GM21390 (cell line): ENCODE results near the gene MARCKSL1.
"Not testable (repeated sequence)": the region's sequence is repeated elsewhere in the genome, so short reads cannot be mapped to it uniquely, and the experiment has no call there.

Source experiments
- ATAC-seq: cut with Tn5 transposase; IDR thresholded peaks from one replicate; pipeline ENCODE4 v1.9.1; 2021; ENCODE audit not compliant: unreplicated experiment

Gene MARCKSL1

DNA sequence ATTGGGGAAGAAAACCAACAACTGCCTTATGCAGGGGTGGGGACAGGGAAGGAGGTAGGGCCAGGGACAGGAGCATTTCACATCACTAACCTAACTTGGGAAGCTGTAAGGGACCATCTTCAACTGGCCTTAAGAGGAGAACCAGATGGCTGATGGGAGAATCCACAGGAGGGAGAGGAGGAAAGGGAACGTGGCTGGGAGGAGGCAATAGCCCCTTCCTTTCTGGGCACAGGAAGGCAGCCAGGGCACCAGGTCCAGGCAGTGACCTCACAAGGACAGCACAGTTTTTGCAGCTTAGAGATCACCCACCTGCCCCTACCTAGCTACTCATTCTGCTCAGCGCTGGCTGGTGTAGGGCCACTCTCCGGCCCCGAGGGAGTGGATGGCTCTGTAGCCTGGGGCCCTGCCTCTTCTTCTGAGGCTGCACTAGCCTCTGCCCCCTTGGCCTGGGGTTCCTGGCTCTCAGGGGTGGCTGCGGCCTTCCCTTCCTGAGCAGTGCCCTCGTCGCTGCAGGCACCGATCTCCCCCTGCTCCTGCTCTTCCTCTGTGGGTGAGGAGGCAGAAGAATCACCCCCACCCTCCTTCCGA lies 1.7 kb downstream of the MARCKSL1 start:
- no peak for ATAC-seq

DNA sequence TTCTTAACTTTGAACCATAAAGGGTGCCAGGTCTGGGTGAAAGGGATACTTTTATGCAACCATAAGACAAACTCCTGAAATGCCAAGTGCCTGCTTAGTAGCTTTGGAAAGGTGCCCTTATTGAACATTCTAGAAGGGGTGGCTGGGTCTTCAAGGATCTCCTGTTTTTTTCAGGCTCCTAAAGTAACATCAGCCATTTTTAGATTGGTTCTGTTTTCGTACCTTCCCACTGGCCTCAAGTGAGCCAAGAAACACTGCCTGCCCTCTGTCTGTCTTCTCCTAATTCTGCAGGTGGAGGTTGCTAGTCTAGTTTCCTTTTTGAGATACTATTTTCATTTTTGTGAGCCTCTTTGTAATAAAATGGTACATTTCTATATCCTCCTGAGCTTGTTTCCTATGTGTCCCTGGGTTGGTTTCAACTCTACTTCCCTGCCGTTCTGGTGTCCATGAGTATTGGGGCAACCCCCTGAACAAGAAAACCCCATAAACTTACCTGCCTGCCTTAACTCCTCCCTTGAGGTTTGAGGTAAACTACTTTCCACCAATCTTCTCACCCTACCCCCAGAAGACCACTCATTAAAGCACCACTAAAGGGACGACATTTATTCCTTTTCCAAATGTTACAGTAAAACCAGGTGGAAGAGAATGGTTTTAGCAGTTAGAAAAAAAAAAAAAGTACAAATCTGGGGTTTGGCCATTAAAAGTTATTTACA lies 2.6 kb downstream of the MARCKSL1 start:
- no peak for ATAC-seq

DNA sequence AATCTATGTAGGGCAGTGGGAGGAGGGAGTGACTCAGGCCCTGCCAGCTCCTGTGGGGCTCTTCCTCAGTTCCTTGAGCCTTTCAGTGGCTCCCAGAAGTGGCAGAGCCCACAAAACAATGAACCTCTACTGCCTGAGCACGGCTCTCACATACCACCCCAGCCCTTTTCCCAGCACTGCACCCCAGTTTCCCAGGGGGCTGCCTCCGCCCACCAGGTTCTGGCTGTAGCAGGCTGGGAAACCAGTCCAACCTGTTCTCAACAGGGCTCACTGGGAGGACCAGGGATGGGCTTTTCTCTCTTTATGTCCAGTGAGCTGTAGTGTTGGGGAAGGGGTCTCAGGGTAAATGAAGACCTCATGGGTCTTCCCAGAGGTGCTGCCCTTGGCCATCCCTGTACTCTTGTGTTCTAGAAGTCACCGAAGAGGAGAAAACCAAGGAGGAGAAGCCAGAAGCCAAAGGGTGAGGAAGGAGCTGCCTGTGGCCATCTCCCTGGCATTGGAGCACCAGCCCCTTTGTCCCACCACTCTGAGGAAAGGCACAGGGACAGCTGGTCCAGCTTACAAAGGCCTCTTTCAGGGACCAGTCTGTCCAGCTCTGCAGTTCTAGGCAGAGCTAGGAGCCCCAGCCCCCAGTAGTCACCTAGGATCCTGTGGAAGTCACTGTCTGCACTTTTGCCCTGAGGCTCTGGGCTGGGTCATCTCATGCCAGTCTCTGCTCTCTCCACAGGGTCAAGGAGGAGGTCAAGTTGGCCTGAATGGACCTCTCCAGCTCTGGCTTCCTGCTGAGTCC lies 3.5 kb downstream of the MARCKSL1 start:
- no peak for ATAC-seq

DNA sequence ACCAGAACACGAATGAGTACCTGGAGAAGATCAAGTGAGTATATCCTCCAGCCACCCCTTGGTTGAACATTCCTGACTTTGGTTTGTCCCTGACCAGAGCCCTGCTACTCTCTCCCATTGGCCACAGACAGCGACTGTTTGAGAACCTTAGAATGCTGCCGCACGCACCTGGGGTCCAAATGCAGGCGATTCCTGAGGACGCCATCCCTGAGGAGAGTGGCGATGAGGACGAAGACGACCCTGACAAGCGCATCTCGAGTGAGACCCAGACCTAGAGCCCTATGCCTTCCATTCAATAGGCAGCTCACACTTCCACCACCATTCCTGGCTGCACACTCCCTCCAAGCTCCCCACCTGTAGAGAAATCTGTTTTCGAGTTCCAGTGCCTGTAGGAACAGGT lies 4.5 kb downstream of the MARCKSL1 start:
- no peak for ATAC-seq

DNA sequence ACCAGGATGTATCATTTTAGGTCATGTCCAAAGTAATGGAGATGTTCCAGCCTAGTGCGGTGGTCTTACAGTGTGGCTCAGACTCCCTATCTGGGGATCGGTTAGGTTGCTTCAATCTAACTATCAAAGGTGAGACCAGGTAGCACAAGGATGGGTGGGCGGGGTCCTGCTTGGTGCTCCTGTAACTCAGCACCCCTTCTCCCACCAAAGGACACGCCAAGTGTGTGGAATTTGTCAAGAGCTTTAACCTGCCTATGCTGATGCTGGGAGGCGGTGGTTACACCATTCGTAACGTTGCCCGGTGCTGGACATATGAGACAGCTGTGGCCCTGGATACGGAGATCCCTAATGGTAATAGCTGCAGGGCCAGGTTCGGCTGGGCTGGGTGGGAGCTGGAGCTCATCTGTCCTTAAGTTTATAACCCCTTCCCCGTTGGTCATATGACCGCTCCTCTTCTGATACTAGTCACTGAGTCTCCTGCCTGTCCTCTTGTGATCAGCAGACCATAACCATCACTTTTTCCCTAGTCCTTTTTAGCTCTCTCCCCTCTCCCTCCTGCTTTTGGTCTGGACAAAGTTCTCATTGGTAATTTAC lies 5.4 kb downstream of the MARCKSL1 start:
- ATAC-seq = no peak

DNA sequence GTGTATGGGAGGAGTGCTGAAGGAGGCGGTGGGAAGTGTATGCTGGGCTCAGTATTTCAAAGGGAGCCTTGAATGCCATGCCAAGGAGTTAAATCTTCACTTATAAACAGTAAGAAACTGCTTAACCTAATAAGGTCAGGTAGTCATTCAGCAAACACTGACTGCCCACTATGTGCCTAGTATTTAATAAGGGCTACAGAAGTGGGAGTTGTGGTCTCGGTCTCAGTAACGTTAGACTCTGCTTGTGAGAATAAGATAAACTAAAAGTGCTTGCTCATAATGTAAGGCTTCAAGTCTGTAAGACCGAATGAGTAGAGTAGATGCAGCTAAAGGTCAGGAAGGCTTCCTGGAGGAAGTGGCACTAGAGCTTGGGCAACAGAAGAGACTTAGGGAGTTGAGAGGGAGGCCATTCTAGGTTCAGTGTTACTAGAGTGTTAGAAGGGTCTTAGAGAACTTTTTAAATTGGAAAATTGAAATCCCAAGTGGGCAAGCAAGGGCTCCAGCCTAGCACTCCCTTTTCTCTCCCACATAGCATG lies 6.0 kb downstream of the MARCKSL1 start:
- ATAC-seq = no peak

DNA sequence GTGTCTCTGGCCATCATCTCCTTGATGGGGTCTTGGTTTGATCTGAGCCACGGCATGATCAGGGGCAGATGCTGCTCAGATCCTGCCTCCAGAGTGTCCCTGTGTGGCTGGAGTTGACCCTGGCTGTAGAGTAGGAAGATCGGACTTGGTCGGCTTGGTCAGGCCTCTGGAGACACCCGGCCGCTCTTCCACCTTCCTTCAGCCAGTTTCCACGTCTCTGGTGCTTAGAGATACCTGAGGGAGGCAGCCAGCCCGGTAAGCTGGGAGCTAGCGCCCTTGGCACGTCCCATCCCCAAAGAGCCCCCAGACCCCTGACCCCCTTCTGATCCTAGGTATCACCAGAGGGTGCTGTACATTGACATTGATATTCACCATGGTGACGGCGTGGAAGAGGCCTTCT lies 8.8 kb downstream of the MARCKSL1 start:
- no peak for ATAC-seq

DNA sequence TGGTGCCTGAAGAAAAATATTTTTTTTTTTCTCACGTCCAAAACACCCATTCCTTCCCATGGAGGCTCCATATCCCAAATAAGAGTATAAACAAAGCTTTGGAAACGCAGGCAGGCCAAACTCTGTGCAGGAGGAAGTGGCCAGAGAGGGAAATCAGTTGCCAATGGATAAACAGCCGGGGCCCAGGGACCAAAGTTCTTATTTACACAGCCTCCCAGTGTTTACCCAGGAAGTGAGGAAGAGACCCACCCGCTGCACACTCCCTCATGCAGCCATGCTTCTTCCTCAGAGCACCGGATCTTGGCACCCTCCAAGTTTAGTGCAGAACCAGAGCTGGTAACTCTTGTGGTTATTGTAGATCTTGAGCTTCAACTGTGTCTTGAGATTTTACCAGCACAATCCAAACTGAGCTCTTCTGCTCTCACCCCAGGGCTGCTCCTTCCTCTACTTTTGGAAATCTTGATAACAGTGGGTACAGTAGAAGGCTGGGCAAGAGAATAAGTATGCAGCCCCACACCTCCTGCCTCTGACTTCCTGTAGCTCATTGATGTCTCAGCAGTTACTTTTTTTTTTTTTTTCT lies 14.2 kb downstream of the MARCKSL1 start:
- ATAC-seq = no peak

DNA sequence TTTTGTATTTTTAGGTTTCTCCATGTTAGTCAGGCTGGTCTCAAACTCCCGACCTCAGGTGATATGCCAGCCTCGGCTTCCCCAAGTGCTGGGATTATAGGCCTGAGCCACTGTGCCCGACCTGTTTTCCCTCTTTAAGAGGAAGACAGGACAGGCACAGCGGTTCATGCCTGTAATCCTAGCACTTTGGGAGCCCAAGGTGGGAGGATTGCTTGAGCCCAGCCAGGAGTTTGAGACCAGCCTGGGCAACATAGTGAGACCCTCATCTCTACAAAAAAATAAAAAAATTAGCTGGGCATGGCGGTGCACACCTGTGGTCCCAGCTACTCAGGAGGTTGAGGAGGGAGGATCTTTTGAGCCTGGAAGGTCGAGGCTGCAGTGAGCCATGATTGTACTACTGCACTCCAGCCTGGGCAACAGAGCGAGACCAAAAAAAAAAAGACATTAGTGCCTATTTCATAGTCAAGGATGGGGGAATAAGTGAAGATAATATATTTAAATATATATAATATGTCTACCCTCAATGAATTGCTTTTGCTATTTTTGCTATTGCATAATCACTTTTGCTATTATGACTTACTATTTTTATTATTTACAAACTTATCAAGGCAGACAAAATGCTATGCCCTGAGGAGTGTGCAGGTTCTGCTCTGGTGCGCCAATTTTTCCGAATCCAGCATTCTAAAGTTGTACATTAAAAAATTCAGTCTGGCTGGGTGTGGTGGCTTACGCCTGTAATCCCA lies 17.7 kb downstream of the MARCKSL1 start:
- no peak for ATAC-seq

DNA sequence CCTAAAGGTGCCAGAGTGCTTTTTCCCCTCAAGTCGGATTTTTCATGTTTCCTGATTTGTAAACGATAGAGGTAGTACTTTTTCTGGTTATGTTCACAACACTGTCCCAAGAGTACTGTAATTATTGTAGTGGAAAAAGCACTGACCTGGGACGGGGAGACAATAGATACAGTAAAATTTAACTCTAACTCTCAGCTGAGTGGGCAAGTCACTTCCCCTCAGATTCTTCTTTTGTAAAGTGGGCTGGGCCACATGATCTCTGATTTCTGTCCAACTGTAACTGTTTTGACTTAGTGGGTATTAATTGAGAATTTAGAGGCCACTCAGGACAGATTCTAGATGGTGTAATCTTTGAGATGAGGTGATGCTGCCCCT lies 19.1 kb downstream of the MARCKSL1 start:
- ATAC-seq = peak; percentile 31

DNA sequence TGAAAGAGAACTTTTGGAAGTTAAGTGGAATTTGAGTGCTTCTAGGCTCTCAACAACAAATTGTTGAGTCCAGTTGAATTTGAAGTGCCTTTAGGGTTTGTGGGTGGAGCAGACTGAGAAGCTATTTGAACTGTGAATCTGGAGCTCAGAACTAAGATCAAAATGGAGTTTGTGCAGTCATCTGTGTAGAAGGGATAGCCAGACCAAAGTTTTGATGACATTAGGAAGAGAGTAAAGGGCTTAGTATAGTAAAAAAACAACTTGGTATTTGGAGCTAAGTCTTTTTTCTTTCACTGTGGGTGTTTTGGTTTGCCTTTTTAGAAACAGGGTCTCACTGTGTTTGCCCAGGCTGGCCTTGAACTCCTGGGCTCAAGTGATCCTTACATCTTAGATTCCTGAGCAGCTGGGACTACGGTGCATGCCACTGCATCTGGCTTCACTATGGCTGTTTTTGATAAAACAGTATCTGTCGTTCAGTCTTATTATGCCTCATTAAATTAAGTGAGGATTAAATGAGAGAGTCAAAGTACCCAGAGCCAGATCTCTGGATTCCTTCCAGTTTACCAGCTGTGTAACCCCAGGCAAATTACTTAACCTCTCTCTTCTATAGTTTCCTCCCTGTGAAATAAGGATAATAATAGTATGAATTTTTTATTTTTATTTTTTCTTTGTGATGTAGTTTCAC lies 24.2 kb downstream of the MARCKSL1 start:
- ATAC-seq = no peak

DNA sequence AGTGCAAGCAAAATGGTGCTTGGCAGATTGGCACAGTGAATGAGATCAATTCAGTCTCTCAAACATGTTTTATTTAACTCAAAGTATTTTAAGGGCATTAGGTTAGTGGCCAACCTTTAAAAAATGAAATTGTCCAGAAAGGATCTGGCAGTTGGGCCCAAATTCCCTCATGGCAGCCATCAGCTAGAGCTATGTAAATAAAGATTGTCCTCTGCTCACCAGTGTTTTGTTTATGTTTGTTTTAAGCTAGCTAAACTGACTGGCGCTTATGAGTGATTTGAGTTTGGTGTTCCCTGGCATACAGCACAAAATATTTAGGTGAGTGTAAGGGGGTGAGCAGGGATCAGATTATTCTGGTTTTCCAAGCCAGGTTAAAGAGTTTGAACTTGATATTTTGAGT lies 26.1 kb downstream of the MARCKSL1 start:
- ATAC-seq = no peak

DNA sequence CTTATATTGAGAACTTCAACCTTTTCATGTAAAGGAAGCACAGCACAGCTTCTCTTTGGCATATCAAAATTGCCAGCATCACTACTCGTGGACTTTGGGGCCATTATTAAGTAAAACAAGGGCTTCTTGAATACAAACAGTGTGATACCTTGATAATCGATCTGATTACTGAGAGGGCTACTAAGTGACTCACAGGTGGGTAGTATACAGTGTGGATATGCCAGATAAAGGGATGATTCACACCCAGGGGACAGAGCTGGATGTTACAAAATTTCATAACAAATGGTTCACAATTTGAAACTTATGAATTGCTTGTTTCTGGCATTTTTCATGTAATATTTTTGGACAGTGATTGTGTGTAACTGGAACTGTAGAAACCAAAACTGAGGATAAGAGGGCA lies 28.7 kb downstream of the MARCKSL1 start:
- no peak for ATAC-seq

DNA sequence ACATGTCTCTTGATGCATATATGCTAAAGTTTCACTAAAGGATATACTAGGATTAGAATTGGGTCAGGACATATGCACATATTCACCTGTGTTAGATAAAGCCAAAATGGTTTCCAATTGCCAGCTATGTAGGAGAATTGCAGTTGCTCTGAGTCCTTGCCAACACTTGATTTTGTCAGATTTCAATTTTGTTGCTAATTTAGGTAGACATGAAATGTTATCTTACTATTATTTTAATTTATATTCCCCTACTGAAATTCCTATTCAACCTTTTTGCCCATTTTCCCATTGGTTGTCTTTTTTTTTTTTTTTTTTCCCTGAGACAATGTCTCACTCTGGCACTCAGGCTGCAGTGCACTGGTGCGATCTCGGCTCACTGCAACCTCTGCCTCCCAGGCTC lies 30.7 kb downstream of the MARCKSL1 start:
- ATAC-seq = no peak

DNA sequence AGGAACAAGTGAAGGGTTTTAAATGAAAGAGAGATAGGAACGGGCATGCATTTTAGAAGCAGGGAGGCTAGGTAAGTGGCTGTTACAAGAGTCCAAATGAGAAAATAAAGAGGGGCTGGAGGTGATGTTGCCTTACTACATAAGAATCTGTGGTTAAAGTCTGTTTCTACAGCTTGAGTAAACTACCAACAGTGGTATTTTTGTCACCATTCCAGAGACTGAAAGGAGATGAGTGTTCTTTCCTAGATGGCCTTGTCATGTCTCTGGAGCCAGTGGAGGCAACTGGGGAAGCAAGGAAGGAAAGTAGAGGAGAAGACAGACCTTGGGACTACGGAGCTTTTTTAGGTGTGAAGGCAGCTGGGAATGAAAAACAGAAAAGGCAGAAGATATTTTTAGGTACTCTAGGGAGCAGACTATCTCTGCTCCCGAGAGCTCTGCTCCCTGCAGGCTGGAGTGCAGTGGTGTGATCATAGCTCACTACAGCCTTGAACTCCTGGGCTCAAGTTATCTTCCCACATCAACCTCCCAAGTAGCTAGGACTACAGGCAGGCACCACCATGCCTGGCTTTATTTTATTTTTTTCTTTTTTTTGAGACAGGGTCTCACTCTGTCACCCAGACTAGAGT lies 31.9 kb downstream of the MARCKSL1 start:
- ATAC-seq = no peak

DNA sequence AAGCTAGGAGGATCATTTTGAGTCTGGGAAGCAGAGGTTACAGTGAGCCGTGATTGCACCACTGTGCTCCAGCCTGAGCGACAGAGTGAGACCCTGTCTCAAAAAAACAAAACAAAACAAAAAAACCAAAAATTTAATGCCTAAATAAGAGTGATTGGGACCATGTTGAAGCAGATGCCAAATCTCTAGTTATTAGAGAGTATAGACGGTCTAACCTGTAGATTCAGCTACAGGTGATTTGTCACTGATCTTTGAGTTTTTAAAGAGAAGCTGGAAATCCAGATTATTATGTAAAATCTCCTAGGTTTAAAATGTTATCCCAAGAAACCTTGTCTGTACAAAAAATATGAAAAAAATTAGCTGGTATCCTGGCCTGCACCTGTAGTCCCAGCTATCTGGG lies 32.7 kb downstream of the MARCKSL1 start:
- no peak for ATAC-seq

DNA sequence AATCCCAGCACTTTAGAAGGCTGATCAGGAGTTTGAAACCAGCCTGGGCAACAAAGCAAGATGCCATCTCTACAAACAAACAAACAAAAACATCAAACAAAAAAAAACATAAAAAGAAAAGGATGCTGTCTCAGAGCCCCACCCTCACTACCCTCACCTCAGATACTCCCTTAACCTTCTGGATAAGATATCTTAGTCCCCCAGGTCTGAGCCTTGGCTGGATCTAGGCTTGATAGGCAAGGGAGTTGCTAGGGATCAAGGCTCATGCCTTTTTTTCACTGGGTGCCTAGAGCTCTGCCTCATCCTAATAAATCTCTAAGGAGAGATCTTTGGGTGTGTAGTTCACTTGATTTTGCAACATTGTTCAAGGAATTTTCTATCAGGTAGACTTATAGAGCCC lies 36.7 kb downstream of the MARCKSL1 start:
- no peak for ATAC-seq

DNA sequence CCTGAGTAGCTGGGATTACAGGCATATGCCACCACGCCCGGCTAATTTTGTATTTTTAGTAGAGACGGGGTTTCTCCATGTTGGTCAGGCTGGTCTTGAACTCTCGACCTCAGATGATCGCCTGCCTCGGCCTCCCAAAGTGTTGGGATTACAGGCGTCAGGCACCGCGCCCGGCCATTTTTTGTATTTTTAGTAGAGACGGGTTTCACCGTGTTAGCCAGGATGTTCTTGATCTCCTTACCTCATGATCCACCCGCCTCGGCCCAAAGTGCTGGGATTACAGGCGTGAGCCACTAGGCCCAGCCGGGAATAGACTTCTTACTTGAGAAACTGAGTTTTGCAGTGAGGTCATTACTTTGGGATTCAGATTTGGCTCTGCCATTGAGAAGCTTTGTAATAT lies 37.8 kb downstream of the MARCKSL1 start:
- not testable (repeated sequence) for ATAC-seq

DNA sequence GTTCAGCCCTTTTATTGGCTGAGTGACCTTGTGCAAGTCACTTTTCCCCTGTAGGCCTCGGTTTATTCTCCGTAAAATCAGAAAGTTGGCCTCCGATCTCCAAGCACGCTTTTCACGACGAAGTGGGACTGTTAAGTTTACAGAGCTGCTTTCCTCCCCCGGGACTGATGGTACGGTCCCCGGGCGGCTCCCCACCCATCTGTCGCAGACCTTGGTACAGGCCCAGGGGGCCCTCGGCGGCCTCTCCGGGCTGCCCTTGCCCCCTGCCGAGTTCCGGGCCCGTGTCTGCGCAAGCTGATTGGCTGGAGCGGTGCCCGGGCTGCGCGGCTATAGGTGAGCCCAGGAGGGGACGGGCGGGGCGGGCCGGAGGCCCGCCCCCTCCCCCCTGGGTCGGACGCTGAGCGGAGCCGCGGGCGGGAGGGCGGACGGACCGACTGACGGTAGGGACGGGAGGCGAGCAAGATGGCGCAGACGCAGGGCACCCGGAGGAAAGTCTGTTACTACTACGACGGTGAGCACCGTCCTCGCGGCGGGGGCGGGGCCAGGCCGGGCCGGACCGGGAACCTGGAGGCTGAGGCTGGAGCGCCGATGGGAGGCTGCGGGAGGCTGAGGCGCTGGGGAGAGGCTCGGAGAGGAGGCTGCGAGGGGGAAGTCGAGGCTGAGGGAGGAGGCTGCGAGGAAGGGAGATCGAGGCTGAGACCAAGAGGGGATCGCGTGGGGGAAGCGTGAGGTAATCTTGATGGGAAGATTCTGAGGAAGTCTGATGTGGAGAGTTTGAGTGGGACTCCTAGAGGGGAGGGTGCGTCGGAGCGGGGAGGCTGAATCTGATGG lies 44.1 kb downstream of the MARCKSL1 start, which contains the start of gene HDAC1:
TSS of gene HDAC1 (plus strand) at position 376 of the 831 bp plus-strand sequence. CDS start at position 463, 87 bp downstream.
- ATAC-seq = peak; percentile 98
